H9 (cell line): ENCODE measurements around the gene THSD7A. TPM values are rescaled to one million over a fixed set of nuclear protein-coding genes. Genes with fewer than 3 reads are reported as not detected.

ENCODE experiments used
- DNase-seq: peaks from one replicate; pipeline ENCODE4 v3.0.0-alpha.2; 2017
- H2AFZ ChIP-seq: one replicate; pipeline ENCODE4 v1.6.1; 2013; ENCODE audit warnings: mild to moderate bottlenecking, low read length, control low read depth, moderate library complexity
- H2AK5ac ChIP-seq: 2 replicates; pipeline ENCODE4 v1.6.1; 2013; ENCODE audit warnings: low read length, control low read depth, mixed read lengths; ENCODE audit not compliant: insufficient read length
- H2BK120ac ChIP-seq: one replicate; pipeline ENCODE4 v1.6.1; 2013; ENCODE audit warnings: low read depth, mild to moderate bottlenecking, low read length, control low read depth, inconsistent platforms; ENCODE audit not compliant: poor library complexity, severe bottlenecking
- H2BK12ac ChIP-seq: 2 replicates; pipeline ENCODE4 v1.6.1; 2013; ENCODE audit warnings: low read length, control low read depth, mixed read lengths, low read depth; ENCODE audit not compliant: insufficient read length
- H2BK15ac ChIP-seq: 2 replicates; pipeline ENCODE4 v1.6.1; 2013; ENCODE audit warnings: low read depth, low read length, control low read depth
- H2BK20ac ChIP-seq: one replicate; pipeline ENCODE4 v1.6.1; 2013; ENCODE audit warnings: low read depth, mild to moderate bottlenecking, low read length, control low read depth, inconsistent platforms; ENCODE audit not compliant: poor library complexity, severe bottlenecking
- H2BK5ac ChIP-seq: 2 replicates; pipeline ENCODE4 v1.6.1; 2013; ENCODE audit warnings: low read length, control low read depth, mixed read lengths; ENCODE audit not compliant: insufficient read length
- H3K14ac ChIP-seq: 2 replicates; pipeline ENCODE4 v1.6.1; 2013; ENCODE audit warnings: low read length, control low read depth; ENCODE audit not compliant: insufficient read depth
- H3K18ac ChIP-seq: 2 replicates; pipeline ENCODE4 v1.6.1; 2013; ENCODE audit warnings: low read depth, mild to moderate bottlenecking, mixed read lengths, low read length, control low read depth; ENCODE audit not compliant: insufficient read length
- H3K23ac ChIP-seq: 2 replicates; pipeline ENCODE4 v1.6.1; 2013; ENCODE audit warnings: low read length, control low read depth, mixed read lengths, low read depth; ENCODE audit not compliant: insufficient read length
- H3K23me2 ChIP-seq: 2 replicates; pipeline ENCODE4 v1.6.1; 2013; ENCODE audit warnings: low read depth, mild to moderate bottlenecking, mixed read lengths, low read length, control low read depth; ENCODE audit not compliant: insufficient read length, poor library complexity, severe bottlenecking
- H3K27ac ChIP-seq: 2 replicates; pipeline ENCODE4 v1.5.1; 2013; ENCODE audit warnings: low read length, control low read depth, mixed read lengths, low read depth; ENCODE audit not compliant: insufficient read length
- H3K27me3 ChIP-seq: 2 replicates; pipeline ENCODE4 v1.6.1; 2013; ENCODE audit warnings: low read length, control low read depth, inconsistent platforms; ENCODE audit not compliant: insufficient read depth
- H3K4ac ChIP-seq: 2 replicates; pipeline ENCODE4 v1.6.1; 2013; ENCODE audit warnings: low read depth, mild to moderate bottlenecking, control low read depth, inconsistent platforms, low read length, moderate library complexity
- H3K4me1 ChIP-seq: 2 replicates; pipeline ENCODE4 v1.6.1; 2013; ENCODE audit warnings: low read length, control low read depth, inconsistent platforms; ENCODE audit not compliant: insufficient read depth
- H3K4me2 ChIP-seq: 2 replicates; pipeline ENCODE4 v1.6.1; 2013; ENCODE audit warnings: low read length, control low read depth, mixed read lengths; ENCODE audit not compliant: insufficient read length, insufficient read depth
- H3K56ac ChIP-seq: 2 replicates; pipeline ENCODE4 v1.6.1; 2013; ENCODE audit warnings: low read depth, mild to moderate bottlenecking, mixed read lengths, low read length, control low read depth; ENCODE audit not compliant: insufficient read length
- H3K79me1 ChIP-seq: 2 replicates; pipeline ENCODE4 v1.6.1; 2013; ENCODE audit warnings: low read depth, mild to moderate bottlenecking, moderate library complexity, low read length, control low read depth, inconsistent platforms; ENCODE audit not compliant: insufficient read depth, poor library complexity, severe bottlenecking
- H3K79me2 ChIP-seq: 2 replicates; pipeline ENCODE4 v1.6.1; 2013; ENCODE audit warnings: low read length, control low read depth, inconsistent platforms; ENCODE audit not compliant: insufficient read depth
- H3K9ac ChIP-seq: 2 replicates; pipeline ENCODE4 v1.6.1; 2013; ENCODE audit warnings: low read length, control low read depth, mixed read lengths; ENCODE audit not compliant: insufficient read length; ENCODE audit errors: extremely low read depth
- H3K9me3 ChIP-seq: one replicate; pipeline ENCODE4 v1.6.1; 2013; ENCODE audit warnings: low read depth, low read length, inconsistent platforms; ENCODE audit not compliant: control insufficient read depth
- H3T11ph ChIP-seq: one replicate; pipeline ENCODE4 v1.6.1; 2013; ENCODE audit warnings: mild to moderate bottlenecking, low read length, control low read depth, inconsistent platforms
- H4K20me1 ChIP-seq: one replicate; pipeline ENCODE4 v1.6.1; 2013; ENCODE audit not compliant: control insufficient read depth, insufficient read length, insufficient read depth
- H4K5ac ChIP-seq: 2 replicates; pipeline ENCODE4 v1.6.1; 2013; ENCODE audit warnings: low read depth, mild to moderate bottlenecking, mixed read lengths, low read length, control low read depth; ENCODE audit not compliant: insufficient read length
- H4K8ac ChIP-seq: replicated peaks from 2 replicates; pipeline ENCODE4 v1.6.1; 2013; ENCODE audit warnings: low read length, control low read depth, mixed read lengths, low read depth; ENCODE audit not compliant: insufficient read length
- H4K91ac ChIP-seq: 2 replicates; pipeline ENCODE4 v1.6.1; 2013; ENCODE audit warnings: low read depth, mild to moderate bottlenecking, moderate library complexity, mixed read lengths, low read length, control low read depth; ENCODE audit not compliant: insufficient read length
- H3K27ac Mint-ChIP-seq, 3 experiments: 2 replicates in 2 of 3; 3 replicates in 1 of 3; pipeline ENCODE4 v1.8.0; 2020 to 2021; ENCODE audit warnings: mixed read lengths in 3 of 3, mild to moderate bottlenecking in 1 of 3, moderate library complexity in 1 of 3
- H3K27me3 Mint-ChIP-seq: 2 replicates; pipeline ENCODE4 v1.8.0; 2021; ENCODE audit warnings: low read depth, mild to moderate bottlenecking, moderate library complexity, mixed read lengths
- H3K36me3 Mint-ChIP-seq, 3 experiments: 2 replicates in 2 of 3; 3 replicates in 1 of 3; pipeline ENCODE4 v1.8.0; 2020 to 2021; ENCODE audit warnings: low read depth in 3 of 3, mixed read lengths in 3 of 3; ENCODE audit not compliant: insufficient read depth in 1 of 3
- H3K4me1 Mint-ChIP-seq, 2 experiments: 2 replicates each; pipeline ENCODE4 v1.8.0; 2020; ENCODE audit warnings: mixed read lengths in 2 of 2
- H3K4me3 Mint-ChIP-seq, 2 experiments: 2 replicates in 1 of 2; 3 replicates in 1 of 2; pipeline ENCODE4 v1.8.0; 2020 to 2021; ENCODE audit warnings: mild to moderate bottlenecking in 2 of 2, mixed read lengths in 2 of 2, moderate library complexity in 1 of 2
- H3K9me3 Mint-ChIP-seq, 2 experiments: 2 replicates in 1 of 2; 3 replicates in 1 of 2; pipeline ENCODE4 v1.8.0; 2020; ENCODE audit warnings: mild to moderate bottlenecking in 2 of 2, mixed read lengths in 2 of 2, moderate library complexity in 1 of 2
- WGBS: extraction: QIAGEN DNeasy Blood & Tissue Kit; methylation state at CpG from one replicate; pipeline ENCODE4 v1.1.7; 2013; ENCODE audit warnings: missing lambda C conversion rate, low lambda C conversion rate, mixed read lengths; ENCODE audit not compliant: insufficient read length; ENCODE audit errors: extremely low coverage; 5-methylcytosine and 5-hydroxymethylcytosine counted together
- total RNA-seq: library from RNA; stranded (reverse); gene quantifications from 2 replicates; pipeline ENCODE4 v1.2.1, GENCODE V29; 2021
- TF ChIP-seq, protein P1 (sequence below): fragments of 200-600 bp; sonication (generic); conservative IDR thresholded peaks from 3 replicates; pipeline ENCODE4 v1.8.0; 2021; ENCODE audit warnings: antibody characterized with exemption, mild to moderate bottlenecking

THSD7A gene
- total RNA-seq, 1 experiment from 2014 or later, result 0.42 TPM

GRCh38 chr7:11830582-11831155 is 1.3 kb downstream of the THSD7A start:
- no peak overlapping the region for H3K14ac ChIP-seq
- TF ChIP-seq, protein P1, sequence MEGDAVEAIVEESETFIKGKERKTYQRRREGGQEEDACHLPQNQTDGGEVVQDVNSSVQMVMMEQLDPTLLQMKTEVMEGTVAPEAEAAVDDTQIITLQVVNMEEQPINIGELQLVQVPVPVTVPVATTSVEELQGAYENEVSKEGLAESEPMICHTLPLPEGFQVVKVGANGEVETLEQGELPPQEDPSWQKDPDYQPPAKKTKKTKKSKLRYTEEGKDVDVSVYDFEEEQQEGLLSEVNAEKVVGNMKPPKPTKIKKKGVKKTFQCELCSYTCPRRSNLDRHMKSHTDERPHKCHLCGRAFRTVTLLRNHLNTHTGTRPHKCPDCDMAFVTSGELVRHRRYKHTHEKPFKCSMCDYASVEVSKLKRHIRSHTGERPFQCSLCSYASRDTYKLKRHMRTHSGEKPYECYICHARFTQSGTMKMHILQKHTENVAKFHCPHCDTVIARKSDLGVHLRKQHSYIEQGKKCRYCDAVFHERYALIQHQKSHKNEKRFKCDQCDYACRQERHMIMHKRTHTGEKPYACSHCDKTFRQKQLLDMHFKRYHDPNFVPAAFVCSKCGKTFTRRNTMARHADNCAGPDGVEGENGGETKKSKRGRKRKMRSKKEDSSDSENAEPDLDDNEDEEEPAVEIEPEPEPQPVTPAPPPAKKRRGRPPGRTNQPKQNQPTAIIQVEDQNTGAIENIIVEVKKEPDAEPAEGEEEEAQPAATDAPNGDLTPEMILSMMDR, result no peak
- no peak overlapping the region for H2BK120ac ChIP-seq
- no peak overlapping the region for H2BK5ac ChIP-seq
- no peaks in the 10 kb centered on the region for H4K20me1 ChIP-seq
- H3K4me1 ChIP-seq, result no peaks in the 10 kb centered on the region
- no peak overlapping the region for H4K8ac ChIP-seq
- H4K5ac ChIP-seq, result no peak overlapping the region
- no peak overlapping the region for H3T11ph ChIP-seq
- no peak overlapping the region for H3K4ac ChIP-seq
- peak overlapping the region; percentile 70 for H3K4me2 ChIP-seq
- no peak overlapping the region for H2BK20ac ChIP-seq
- no CpG with 5 or more reads among the region's 7 CpGs for WGBS
- H2AFZ ChIP-seq, result no peak overlapping the region
- H4K91ac ChIP-seq, result no peak overlapping the region
- no peak overlapping the region for H3K23ac ChIP-seq
- H3K56ac ChIP-seq, result no peak overlapping the region
- H2BK15ac ChIP-seq, result no peak overlapping the region
- H3K79me2 ChIP-seq, result no peaks in the 10 kb centered on the region
- H3K4me3 Mint-ChIP-seq, result peak overlapping the region; percentile 75 to 86
- no peak overlapping the region for H2BK12ac ChIP-seq
- H3K36me3 Mint-ChIP-seq, result no peaks in the 10 kb centered on the region; a peak in 1 of 7 replicates
- DNase-seq, result no peak
- H3K9ac ChIP-seq, result no peak overlapping the region
- no peaks in the 10 kb centered on the region; the same call in 1 of the 2 replicates for H3K27me3 ChIP-seq
- H3K23me2 ChIP-seq, result peaks cover 15% of the 10 kb centered on the region
- no peak overlapping the region for H2AK5ac ChIP-seq
- H3K4me1 Mint-ChIP-seq, result peaks cover 22 to 23% of the 10 kb centered on the region in 2 experiments
- no peak overlapping the region; a peak in 1 of 7 replicates for H3K27ac Mint-ChIP-seq
- no peak overlapping the region for H3K18ac ChIP-seq
- no peaks in the 10 kb centered on the region for H3K9me3 Mint-ChIP-seq
- no peaks in the 10 kb centered on the region for H3K9me3 ChIP-seq
- H3K27me3 Mint-ChIP-seq, result peaks cover 23% of the 10 kb centered on the region
- H3K27ac ChIP-seq, result no peak overlapping the region
- no peaks in the 10 kb centered on the region for H3K79me1 ChIP-seq
